ENCODE data around the gene NT5DC2.

The NT5DC2 gene

GRCh38 chr3:52519445-52520140 lies 14.1 kb downstream of the NT5DC2 start:
- H3K27me3 ChIP-seq (ENCODE audit: control insufficient read depth in 2 of 2, insufficient read depth in 2 of 2, low read length in 2 of 2) = no peaks in the 10 kb centered on the region
- H3K9ac ChIP-seq (ENCODE audit: low read depth in 1 of 2, low read length in 2 of 2) = no peak overlapping the region
- H3K36me3 ChIP-seq (ENCODE audit: control insufficient read depth in 2 of 2, insufficient read depth in 2 of 2, low read length in 2 of 2) = peaks cover 0 to 3% of the 10 kb centered on the region in 2 donors
- no peaks in the 10 kb centered on the region for H3K4me1 ChIP-seq (ENCODE audit: control insufficient read depth in 2 of 2, insufficient read depth in 2 of 2, low read length in 2 of 2)
- H3K27ac ChIP-seq (ENCODE audit: low read depth in 2 of 2, low read length in 2 of 2) = no peak overlapping the region
- H3K4me3 ChIP-seq (ENCODE audit: low read length in 2 of 2) = no peak overlapping the region
- no peaks in the 10 kb centered on the region for H3K9me3 ChIP-seq (ENCODE audit: control insufficient read depth in 2 of 2, low read length in 2 of 2)

DNA sequence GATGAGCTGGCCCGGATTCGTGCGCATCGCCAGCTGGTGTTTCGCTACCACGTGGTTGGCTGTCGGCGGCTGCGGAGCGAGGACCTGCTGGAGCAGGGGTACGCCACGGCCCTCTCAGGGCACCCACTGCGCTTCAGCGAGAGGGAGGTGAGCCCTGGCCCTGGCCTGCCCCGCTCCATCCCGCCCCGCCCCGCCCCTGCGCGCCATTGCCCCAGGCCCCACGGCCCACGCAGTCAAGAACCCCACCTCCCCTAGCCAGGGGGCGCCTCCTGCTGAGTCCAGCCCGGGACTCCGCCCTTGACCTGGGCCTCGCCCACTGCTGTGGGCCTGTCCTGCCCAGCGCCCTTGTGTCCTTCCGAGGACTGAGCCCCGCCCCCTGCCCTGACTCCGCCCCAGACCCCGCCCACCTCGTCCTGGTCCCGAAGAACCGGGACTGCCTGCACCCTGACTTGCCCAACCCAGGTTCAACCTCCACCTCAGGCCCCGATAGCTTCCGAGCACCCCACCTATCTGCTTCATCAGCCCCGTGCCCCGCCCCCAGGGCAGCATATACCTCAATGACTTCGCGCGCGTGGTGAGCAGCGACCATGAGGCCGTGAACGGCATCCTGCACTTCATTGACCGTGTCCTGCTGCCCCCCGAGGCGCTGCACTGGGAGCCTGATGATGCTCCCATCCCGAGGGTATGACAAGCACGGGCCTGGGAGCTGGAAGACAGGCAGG lies 14.8 kb downstream of the NT5DC2 start:
- Histone ChIP-seq H3K4me1 (ENCODE audit: control insufficient read depth in 2 of 2, insufficient read depth in 2 of 2, low read length in 2 of 2) (no peaks in the 10 kb centered on the region), H3K9me3 (ENCODE audit: control insufficient read depth in 2 of 2, low read length in 2 of 2) (no peaks in the 10 kb centered on the region), H3K27me3 (ENCODE audit: control insufficient read depth in 2 of 2, insufficient read depth in 2 of 2, low read length in 2 of 2) (no peaks in the 10 kb centered on the region), H3K9ac (ENCODE audit: low read depth in 1 of 2, low read length in 2 of 2) (no peak overlapping the region), H3K4me3 (ENCODE audit: low read length in 2 of 2) (no peak overlapping the region), H3K27ac (ENCODE audit: low read depth in 2 of 2, low read length in 2 of 2) (no peak overlapping the region), H3K36me3 (ENCODE audit: control insufficient read depth in 2 of 2, insufficient read depth in 2 of 2, low read length in 2 of 2) (no peaks in the 10 kb centered on the region)

DNA sequence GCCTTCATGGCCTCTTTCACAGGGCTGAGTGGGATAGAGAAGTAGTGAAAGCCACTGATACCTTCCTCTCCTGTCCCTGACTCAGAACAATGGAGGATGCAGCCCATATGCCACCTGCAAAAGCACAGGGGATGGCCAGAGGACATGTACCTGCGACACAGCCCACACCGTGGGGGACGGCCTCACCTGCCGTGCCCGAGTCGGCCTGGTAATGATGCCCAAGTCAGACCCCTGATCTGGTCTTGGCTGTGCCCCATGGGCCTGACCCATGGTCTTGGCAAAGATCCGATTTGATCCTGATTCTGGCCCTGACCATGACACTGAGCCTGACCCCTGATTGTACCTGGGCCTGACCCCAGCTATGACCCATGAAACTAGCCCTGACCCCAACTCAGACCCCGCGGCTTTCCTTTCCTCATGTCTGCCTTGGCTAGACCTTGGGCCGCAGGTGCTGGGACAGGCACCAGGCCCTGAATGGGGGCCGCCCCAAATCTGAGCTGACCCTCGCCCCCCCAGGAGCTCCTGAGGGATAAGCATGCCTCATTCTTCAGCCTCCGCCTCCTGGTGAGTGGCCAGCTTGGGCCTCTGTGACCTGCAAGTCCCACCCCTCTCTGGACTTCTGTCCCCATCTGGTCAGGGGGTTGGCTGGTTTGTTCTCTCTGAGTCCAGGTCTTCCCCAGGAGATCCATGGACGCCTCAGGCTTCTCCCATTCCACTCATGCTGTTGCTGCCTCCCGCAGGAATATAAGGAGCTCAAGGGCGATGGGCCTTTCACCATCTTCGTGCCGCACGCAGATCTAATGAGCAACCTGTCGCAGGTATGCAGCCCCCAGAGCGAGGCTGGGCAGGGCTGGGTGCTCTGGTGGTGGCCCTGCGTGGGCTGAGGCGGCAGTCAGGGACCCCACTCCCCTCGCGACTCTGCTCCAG lies 15.6 kb downstream of the NT5DC2 start:
- no peak overlapping the region for H3K4me3 ChIP-seq (ENCODE audit: low read length in 2 of 2)
- H3K27ac ChIP-seq (ENCODE audit: low read depth in 2 of 2, low read length in 2 of 2) = no peak overlapping the region
- no peaks in the 10 kb centered on the region for H3K36me3 ChIP-seq (ENCODE audit: control insufficient read depth in 2 of 2, insufficient read depth in 2 of 2, low read length in 2 of 2)
- H3K4me1 ChIP-seq (ENCODE audit: control insufficient read depth in 2 of 2, insufficient read depth in 2 of 2, low read length in 2 of 2) = no peaks in the 10 kb centered on the region
- no peak overlapping the region for H3K9ac ChIP-seq (ENCODE audit: low read depth in 1 of 2, low read length in 2 of 2)
- no peaks in the 10 kb centered on the region for H3K27me3 ChIP-seq (ENCODE audit: control insufficient read depth in 2 of 2, insufficient read depth in 2 of 2, low read length in 2 of 2)
- H3K9me3 ChIP-seq (ENCODE audit: control insufficient read depth in 2 of 2, low read length in 2 of 2) = no peaks in the 10 kb centered on the region

DNA sequence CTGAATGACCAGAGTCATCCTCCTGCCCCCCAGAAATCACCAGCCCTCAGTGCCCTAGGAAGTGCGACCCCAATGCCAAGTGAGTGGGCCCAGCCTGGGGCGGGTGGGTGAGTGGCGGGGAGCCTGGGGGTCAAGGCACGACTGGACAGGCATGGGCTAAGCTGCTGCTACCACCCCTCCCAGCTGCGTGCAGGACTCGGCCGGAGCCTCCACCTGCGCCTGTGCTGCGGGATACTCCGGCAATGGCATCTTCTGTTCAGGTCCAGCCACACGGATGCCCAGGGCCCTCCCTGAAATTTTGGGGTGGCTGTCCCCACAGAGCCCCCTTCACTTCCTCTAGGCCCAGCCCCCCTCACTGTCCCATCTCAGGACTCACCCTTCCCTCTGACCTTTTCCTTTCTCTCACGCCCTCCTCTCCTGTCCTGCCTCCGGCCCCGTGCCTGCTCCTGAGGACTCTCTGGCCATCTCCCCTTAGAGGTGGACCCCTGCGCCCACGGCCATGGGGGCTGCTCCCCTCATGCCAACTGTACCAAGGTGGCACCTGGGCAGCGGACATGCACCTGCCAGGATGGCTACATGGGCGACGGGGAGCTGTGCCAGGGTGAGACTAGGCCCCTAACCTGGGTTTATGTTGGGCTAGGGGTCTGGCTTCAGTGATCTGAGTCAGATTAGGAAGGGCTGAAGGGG lies 17.0 kb downstream of the NT5DC2 start:
- Histone ChIP-seq H3K27ac (ENCODE audit: low read depth in 2 of 2, low read length in 2 of 2) (no peak overlapping the region), H3K9me3 (ENCODE audit: control insufficient read depth in 2 of 2, low read length in 2 of 2) (no peaks in the 10 kb centered on the region), H3K4me1 (ENCODE audit: control insufficient read depth in 2 of 2, insufficient read depth in 2 of 2, low read length in 2 of 2) (no peaks in the 10 kb centered on the region), H3K27me3 (ENCODE audit: control insufficient read depth in 2 of 2, insufficient read depth in 2 of 2, low read length in 2 of 2) (no peaks in the 10 kb centered on the region), H3K36me3 (ENCODE audit: control insufficient read depth in 2 of 2, insufficient read depth in 2 of 2, low read length in 2 of 2) (no peaks in the 10 kb centered on the region), H3K4me3 (ENCODE audit: low read length in 2 of 2) (no peak overlapping the region), H3K9ac (ENCODE audit: low read depth in 1 of 2, low read length in 2 of 2) (no peak overlapping the region)

DNA sequence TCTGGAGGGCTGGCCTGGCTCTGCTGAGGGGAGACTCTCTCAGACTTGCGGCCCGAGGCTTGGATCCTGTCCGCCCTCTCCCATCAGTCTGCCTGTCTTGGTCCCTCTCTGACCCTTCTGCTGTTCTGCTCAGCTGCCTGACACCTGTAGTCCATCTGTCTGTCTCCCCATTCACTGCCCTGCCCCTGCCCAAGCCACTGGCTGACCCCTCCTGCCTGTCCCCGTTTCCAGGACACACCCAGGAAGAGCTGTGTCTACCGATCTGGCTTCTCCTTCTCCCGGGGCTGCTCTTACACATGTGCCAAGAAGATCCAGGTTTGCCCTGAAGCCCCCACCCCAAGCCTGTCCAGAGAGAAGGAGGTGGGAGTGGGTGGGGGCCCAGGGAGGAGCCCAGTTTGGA lies 18.5 kb downstream of the NT5DC2 start:
- Histone ChIP-seq H3K27ac (ENCODE audit: low read depth in 2 of 2, low read length in 2 of 2) (no peak overlapping the region), H3K27me3 (ENCODE audit: control insufficient read depth in 2 of 2, insufficient read depth in 2 of 2, low read length in 2 of 2) (no peaks in the 10 kb centered on the region), H3K36me3 (ENCODE audit: control insufficient read depth in 2 of 2, insufficient read depth in 2 of 2, low read length in 2 of 2) (no peaks in the 10 kb centered on the region), H3K4me3 (ENCODE audit: low read length in 2 of 2) (no peak overlapping the region), H3K9me3 (ENCODE audit: control insufficient read depth in 2 of 2, low read length in 2 of 2) (no peaks in the 10 kb centered on the region), H3K9ac (ENCODE audit: low read depth in 1 of 2, low read length in 2 of 2) (no peak overlapping the region), H3K4me1 (ENCODE audit: control insufficient read depth in 2 of 2, insufficient read depth in 2 of 2, low read length in 2 of 2) (no peaks in the 10 kb centered on the region)

GRCh38 chr3:52514576-52514975 lies 19.1 kb downstream of the NT5DC2 start:
- no peaks in the 10 kb centered on the region for H3K36me3 ChIP-seq (ENCODE audit: control insufficient read depth in 2 of 2, insufficient read depth in 2 of 2, low read length in 2 of 2)
- no peaks in the 10 kb centered on the region for H3K9me3 ChIP-seq (ENCODE audit: control insufficient read depth in 2 of 2, low read length in 2 of 2)
- H3K27me3 ChIP-seq (ENCODE audit: control insufficient read depth in 2 of 2, insufficient read depth in 2 of 2, low read length in 2 of 2) = no peaks in the 10 kb centered on the region
- H3K4me3 ChIP-seq (ENCODE audit: low read length in 2 of 2) = no peak overlapping the region
- H3K9ac ChIP-seq (ENCODE audit: low read depth in 1 of 2, low read length in 2 of 2) = no peak overlapping the region
- H3K27ac ChIP-seq (ENCODE audit: low read depth in 2 of 2, low read length in 2 of 2) = no peak overlapping the region
- no peaks in the 10 kb centered on the region for H3K4me1 ChIP-seq (ENCODE audit: control insufficient read depth in 2 of 2, insufficient read depth in 2 of 2, low read length in 2 of 2)

DNA sequence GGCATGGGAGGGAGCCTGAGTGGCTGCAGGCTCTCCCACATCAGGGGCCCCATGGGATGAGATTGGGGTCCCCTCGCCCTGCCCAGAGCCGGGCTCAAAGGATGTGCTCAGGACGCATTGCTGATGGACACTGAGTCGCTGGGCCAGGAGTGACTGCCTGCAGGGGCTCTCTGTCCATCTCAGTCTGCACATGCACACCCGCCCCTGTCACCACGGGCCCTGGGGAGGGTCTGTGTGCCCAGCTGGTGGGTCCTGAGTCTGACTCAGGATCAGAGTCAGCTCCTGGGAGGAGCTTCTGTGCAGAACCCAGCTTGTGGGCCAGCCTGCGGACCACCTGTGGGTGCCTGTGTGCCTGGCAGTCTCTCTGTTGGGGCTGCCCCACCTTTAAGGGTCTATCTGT lies 20.4 kb downstream of the NT5DC2 start:
- H3K4me3 ChIP-seq (ENCODE audit: low read length in 2 of 2) = no peak overlapping the region
- no peak overlapping the region for H3K9ac ChIP-seq (ENCODE audit: low read depth in 1 of 2, low read length in 2 of 2)
- H3K36me3 ChIP-seq (ENCODE audit: control insufficient read depth in 2 of 2, insufficient read depth in 2 of 2, low read length in 2 of 2) = no peaks in the 10 kb centered on the region
- no peaks in the 10 kb centered on the region for H3K9me3 ChIP-seq (ENCODE audit: control insufficient read depth in 2 of 2, low read length in 2 of 2)
- no peaks in the 10 kb centered on the region for H3K4me1 ChIP-seq (ENCODE audit: control insufficient read depth in 2 of 2, insufficient read depth in 2 of 2, low read length in 2 of 2)
- H3K27me3 ChIP-seq (ENCODE audit: control insufficient read depth in 2 of 2, insufficient read depth in 2 of 2, low read length in 2 of 2) = no peaks in the 10 kb centered on the region
- H3K27ac ChIP-seq (ENCODE audit: low read depth in 2 of 2, low read length in 2 of 2) = no peak overlapping the region

- Histone ChIP-seq H3K36me3 (ENCODE audit: control insufficient read depth in 2 of 2, insufficient read depth in 2 of 2, low read length in 2 of 2) (no peaks in the 10 kb centered on the region), H3K27me3 (ENCODE audit: control insufficient read depth in 2 of 2, insufficient read depth in 2 of 2, low read length in 2 of 2) (no peaks in the 10 kb centered on the region), H3K4me1 (ENCODE audit: control insufficient read depth in 2 of 2, insufficient read depth in 2 of 2, low read length in 2 of 2) (no peaks in the 10 kb centered on the region), H3K27ac (ENCODE audit: low read depth in 2 of 2, low read length in 2 of 2) (no peak overlapping the region), H3K4me3 (ENCODE audit: low read length in 2 of 2) (no peak overlapping the region), H3K9me3 (ENCODE audit: control insufficient read depth in 2 of 2, low read length in 2 of 2) (no peaks in the 10 kb centered on the region), H3K9ac (ENCODE audit: low read depth in 1 of 2, low read length in 2 of 2) (no peak overlapping the region)
Measured at GRCh38 chr3:52512727-52513126, 20.9 kb downstream of the NT5DC2 start.

DNA sequence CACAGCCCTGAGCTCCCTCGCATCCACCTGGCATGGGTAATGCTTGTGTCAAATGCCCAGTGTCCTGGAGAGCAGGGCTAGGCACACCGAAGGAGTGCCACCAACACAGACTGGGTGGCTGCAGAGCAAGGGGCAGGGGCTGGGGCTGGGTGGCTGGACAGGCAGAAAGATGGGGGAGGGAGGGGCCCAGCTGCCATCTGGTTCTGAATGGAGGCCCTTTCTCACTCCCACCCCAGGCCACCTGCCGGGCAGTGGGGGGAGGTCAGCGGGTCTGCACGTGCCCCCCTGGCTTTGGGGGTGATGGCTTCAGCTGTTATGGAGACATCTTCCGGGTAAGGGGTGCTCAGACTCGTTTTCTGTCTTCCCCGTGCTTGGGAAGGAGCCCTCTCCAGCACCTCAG lies 21.6 kb downstream of the NT5DC2 start:
- Histone ChIP-seq H3K4me1 (ENCODE audit: control insufficient read depth in 2 of 2, insufficient read depth in 2 of 2, low read length in 2 of 2) (no peaks in the 10 kb centered on the region), H3K36me3 (ENCODE audit: control insufficient read depth in 2 of 2, insufficient read depth in 2 of 2, low read length in 2 of 2) (no peaks in the 10 kb centered on the region), H3K27ac (ENCODE audit: low read depth in 2 of 2, low read length in 2 of 2) (no peak overlapping the region), H3K4me3 (ENCODE audit: low read length in 2 of 2) (no peak overlapping the region), H3K27me3 (ENCODE audit: control insufficient read depth in 2 of 2, insufficient read depth in 2 of 2, low read length in 2 of 2) (no peaks in the 10 kb centered on the region), H3K9me3 (ENCODE audit: control insufficient read depth in 2 of 2, low read length in 2 of 2) (no peaks in the 10 kb centered on the region), H3K9ac (ENCODE audit: low read depth in 1 of 2, low read length in 2 of 2) (no peak overlapping the region)
